ENCODE data around the gene MMP24.
"Not testable (repeated sequence)": the region's sequence is repeated elsewhere in the genome, so short reads cannot be mapped to it uniquely, and the experiment has no call there.

The MMP24 gene

DNA sequence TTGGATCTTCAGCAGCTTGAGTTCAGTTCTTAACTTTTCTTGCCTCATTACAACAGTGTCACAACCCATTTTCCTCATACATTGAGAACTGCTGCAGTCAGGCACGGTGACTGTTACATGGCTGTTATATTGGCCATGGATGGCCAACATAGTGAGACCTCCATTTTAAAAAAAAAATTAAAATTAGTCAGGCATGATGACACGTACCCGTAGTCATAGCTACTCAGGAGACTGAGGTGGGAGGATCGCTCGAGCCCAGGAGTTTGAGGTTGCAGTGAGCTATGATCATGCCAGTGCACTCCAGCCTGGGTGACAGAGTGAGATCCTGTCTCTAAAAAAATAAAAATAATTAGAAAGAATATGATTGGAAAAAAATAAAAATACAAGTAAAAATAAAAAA is 9.9 kb upstream of the MMP24 start:
- no peak for DNase-seq (ENCODE audit: low read depth in 2 of 2)

- no peak for DNase-seq (ENCODE audit: low read depth in 2 of 2)
Measured at GRCh38 chr20:35223941-35224340, 2.5 kb upstream of the MMP24 start.

GRCh38 chr20:35224536-35224935 is 2.0 kb upstream of the MMP24 start:
- no peak for DNase-seq (ENCODE audit: low read depth in 2 of 2)

DNA sequence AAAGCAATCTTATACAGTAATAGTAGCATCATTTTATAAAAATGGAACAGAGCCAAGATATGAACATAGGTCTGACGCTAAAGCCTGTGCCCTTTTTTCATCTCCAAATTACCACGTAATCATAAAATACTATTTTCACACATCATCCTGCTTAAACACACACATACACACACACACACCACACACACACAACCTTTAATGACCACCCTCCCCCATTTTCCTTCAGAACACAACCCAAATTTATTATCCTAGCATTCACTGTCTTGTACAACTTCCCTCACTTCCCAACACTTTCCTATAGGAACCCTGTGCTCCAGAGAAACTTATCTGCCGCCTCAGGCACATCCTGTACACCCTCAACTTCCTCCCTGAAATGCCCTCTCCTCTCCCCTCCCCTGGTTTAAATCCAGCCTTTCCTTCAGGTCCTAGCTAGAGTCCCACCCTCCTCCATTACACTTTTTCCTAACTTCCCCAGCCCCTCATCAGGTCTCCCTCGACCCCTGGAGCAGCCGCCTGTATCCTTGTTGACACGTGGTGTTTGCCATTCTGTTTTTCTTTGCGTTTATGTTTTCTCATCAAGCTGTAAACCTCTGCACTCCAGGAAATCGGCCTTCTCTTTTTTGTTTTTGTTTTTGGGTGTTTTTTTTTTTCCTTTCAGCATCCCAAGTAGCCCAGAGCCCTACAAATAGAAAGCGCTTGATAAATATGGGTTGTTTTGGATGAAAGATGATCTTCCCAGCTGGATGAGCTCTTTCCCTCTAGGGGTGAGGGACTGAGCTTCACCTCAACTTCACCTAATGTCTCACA is 968 bp upstream of the MMP24 start:
- DNase-seq (ENCODE audit: low read depth in 2 of 2) = no peak

DNA sequence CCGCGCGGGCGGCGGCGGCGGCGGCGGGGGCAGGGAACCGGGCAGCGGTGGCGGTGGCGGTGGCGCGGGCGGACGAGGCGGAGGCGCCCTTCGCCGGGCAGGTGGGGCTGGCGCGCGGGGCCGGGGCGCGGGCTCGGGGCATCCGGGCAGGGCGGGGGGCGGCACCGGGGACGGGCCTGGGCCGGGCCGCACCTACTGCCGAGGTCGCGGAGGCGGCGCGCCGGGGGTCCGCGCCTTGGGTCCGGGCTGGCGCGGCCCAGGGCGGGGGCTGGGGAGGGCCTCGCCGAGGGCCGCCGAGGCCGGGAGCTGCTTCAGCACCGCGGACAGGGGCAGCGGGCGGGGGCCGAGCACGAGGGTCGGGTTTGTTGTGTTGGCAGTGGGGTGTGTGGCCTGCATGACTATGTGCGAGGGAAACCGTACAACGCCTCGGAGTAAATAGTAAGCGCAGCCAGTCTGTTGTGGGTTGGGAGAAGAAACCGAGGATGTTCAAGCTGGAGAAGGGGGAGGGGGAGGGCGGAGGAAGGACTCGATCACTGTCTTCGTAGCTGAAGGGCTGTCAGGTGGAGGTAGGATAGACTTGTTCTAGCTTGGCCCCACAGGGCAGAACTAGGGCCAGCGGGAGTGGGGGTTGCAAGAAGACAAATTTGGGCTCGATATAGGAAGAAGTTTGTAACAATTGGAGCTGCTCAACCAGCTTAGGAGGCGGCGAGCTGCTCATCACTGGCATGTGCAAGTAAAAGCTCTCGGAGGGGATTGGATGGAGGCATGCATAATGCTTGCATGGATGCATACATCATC is 593 bp downstream of the MMP24 start:
- peak; percentile 6 to 39 for DNase-seq (ENCODE audit: low read depth in 2 of 2)

DNA sequence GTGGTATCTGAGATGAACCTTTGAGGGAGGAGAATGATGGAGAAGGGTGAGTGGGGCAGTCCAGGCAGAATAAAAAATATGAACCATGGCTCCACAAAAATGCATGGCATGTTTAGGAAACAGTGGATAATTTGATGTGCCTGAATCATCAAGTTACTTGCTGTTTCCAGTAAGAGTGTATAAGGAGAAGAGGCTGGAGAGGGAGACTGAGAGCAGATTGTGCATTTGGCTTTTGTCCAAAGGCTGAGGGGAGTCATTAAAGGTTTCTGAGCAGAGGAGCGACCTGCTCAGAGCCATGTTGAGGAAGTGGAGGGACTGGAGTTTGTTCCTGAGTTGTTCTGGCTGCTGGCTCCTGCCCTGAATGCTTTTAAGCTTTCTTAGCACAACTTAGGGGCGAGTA is 6.1 kb downstream of the MMP24 start:
- DNase-seq (ENCODE audit: low read depth in 2 of 2) = no peak

- no peak for DNase-seq (ENCODE audit: low read depth in 2 of 2)
Measured at GRCh38 chr20:35235881-35236280, 9.4 kb downstream of the MMP24 start.

DNA sequence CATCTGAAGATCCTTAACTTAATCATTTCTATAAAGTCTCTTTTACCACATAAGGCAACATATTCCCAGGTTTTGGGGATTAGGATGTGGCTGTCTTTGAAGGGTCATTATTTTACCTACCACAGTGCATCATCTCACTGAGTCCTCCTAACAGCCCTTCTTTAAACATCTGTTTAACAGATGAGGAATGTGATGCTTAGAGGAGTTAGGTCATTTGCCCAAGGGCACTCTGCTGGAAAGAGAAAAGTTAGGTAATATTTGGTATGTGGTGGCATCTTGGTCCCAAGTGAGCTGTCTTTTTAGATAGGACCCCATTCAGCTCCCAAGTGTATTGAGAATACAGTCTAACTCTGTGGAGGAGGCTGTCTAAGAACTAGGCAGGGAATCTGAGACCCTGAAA is 11.0 kb downstream of the MMP24 start:
- DNase-seq (ENCODE audit: low read depth in 2 of 2) = no peak

GRCh38 chr20:35238170-35238569 is 11.7 kb downstream of the MMP24 start:
- no peak for DNase-seq (ENCODE audit: low read depth in 2 of 2)

DNA sequence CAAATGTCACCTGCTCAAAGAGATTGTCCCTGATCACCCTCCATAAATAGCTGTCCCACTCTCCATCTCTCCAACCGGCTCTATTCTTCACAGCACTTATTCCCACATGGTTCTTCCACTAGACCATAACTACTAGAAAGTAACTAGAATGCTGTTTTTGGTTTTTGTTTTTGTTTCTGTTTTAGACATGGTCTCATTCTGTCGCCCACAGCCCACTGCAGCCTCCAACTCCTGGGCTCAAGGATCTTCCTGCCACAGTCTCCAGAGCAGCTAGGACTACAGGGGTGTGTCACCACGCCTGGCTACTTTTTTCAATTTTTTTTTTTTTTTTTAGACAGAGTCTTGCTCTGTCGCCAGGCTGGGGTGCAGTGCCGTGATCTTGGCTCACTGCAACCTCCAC is 12.2 kb downstream of the MMP24 start:
- DNase-seq (ENCODE audit: low read depth in 2 of 2) = no peak

DNA sequence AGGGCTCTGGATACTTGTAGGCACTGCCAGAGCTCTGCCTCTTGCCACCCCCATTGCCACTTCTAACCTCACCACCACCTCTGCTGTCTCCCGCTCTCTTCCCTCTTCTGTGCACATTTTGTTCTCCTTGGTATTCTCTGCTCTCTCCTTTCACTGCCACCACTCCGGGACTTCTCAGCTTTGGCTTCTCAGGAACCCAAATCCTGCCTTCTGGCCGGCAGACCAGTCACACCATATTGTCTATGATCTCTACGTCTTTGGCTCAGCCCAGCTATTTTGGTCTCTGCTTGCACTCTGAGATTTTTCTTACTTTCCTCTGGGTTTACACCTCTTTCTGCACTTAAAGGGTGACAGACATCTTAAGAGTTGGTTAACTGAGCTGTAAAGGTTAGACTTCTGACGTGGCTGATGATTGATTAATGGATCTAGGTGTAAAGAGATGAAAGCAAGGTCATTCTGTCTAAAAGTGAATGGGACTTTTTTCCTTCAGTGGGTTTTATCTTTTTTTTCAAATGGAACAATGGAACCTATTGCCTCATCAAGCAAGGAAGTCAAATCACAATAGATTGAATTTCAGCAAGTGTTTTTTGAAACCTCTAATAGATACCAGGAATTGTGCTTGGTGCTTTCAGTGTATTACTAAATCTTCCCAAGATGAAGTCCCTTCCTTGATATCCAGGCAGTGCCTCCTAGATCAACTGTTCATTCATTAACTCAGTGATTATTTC is 13.8 kb downstream of the MMP24 start:
- DNase-seq (ENCODE audit: low read depth in 2 of 2) = no peak

- no peak for DNase-seq (ENCODE audit: low read depth in 2 of 2)
Measured at GRCh38 chr20:35240811-35241293, 14.4 kb downstream of the MMP24 start.

- DNase-seq (ENCODE audit: low read depth in 2 of 2) = no peak
Measured at GRCh38 chr20:35243317-35243716, 16.8 kb downstream of the MMP24 start.

DNA sequence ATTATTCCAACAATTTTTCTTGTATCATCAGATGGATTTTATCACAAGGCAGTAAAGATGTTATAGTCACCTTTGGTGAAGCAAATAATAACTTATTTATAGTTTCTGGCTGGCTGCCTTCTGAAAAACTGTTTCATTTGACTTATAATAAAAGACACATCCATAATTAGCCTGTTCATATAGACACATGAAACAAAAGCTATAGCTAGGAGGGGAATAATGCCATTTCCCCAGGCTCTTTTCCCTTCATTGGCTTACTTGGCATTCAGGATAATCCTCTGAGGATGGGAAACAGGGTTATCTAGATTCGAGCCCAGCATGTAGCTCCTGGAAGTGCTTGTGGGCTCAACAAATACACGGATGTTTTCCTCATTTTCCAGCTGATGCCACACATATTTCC is 17.5 kb downstream of the MMP24 start:
- DNase-seq (ENCODE audit: low read depth in 2 of 2) = no peak

- no peak for DNase-seq (ENCODE audit: low read depth in 2 of 2)
Measured at GRCh38 chr20:35246723-35247122, 20.2 kb downstream of the MMP24 start.

GRCh38 chr20:35248641-35249475 is 22.4 kb downstream of the MMP24 start:
- DNase-seq (ENCODE audit: low read depth in 2 of 2) = no peak

DNA sequence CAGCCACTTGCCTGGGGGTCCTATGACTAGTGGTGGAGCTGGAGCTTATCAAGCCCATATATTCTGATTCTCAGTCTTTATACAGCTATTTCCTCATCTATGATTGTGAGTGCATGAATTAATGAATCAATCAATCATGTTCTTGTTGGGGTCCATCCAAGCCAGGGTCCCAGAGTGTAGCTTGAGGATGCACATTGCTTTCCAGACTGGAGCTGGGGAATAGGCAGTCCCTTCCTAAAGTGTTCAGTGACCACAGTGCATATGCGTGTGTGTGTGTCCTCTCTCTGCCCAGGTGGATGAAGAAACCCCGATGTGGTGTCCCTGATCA is 25.1 kb downstream of the MMP24 start:
- no peak for DNase-seq (ENCODE audit: low read depth in 2 of 2)

DNA sequence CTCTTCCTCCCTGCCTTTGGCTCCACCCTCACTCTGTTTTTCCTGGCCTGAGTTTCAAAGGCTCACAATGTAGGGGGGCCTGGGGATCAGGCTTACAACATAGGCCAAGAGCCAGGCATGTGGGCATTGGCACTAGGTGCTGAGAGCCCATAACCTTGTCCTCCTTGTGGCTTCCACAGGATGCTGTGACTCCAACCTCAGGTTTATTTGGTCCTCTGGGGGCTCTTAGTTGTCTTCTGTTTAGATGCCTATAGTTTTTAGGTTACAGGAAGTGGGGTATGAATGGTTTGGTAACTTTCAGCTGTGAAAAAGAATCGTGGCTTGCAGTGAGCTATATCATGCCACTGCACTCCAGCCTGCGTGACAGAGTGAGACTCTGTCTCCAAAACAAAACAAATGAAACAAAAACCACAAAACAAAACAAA is 25.6 kb downstream of the MMP24 start:
- no peak for DNase-seq (ENCODE audit: low read depth in 2 of 2)

DNA sequence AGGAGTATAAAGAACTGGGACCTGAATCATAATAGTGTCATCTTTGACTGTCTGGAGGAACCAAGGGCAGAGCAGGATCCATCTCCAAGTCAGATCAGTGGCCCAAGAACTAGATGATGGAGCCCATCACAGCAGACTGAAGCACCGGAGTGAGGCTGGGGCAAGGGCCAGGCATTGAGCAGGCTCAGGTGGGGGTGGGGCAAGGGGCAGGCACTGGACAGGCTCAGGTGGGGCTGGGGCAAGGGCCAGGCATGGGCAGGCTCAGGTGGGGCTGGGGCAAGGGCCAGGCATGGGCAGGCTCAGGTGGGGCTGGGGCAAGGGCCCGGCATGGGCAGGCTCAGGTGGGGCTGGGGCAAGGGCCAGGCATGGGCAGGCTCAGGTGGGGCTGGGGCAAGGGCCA is 26.1 kb downstream of the MMP24 start:
- not testable (repeated sequence) for DNase-seq (ENCODE audit: low read depth in 2 of 2)

- DNase-seq (ENCODE audit: low read depth in 2 of 2) = no peak
Measured at GRCh38 chr20:35253010-35253409, 26.5 kb downstream of the MMP24 start.

- DNase-seq (ENCODE audit: low read depth in 2 of 2) = no peak
Measured at GRCh38 chr20:35254448-35254999, 28.0 kb downstream of the MMP24 start.
